Measurements from ENCODE around the gene LAMTOR2.

Gene LAMTOR2

GRCh38 chr1:156021093-156021428 is 33.5 kb upstream of the LAMTOR2 start:
- Histone ChIP-seq H3K9me3 (ENCODE audit: severe bottlenecking) (no peaks in the 10 kb centered on the region), H3K27me3 (ENCODE audit: insufficient read depth, poor library complexity, severe bottlenecking) (no peaks in the 10 kb centered on the region), H3K4me1 (ENCODE audit: insufficient read depth, poor library complexity, severe bottlenecking) (peaks cover 4% of the 10 kb centered on the region), H3K4me3 (ENCODE audit: severe bottlenecking) (peak overlapping the region; percentile 78), H3K36me3 (ENCODE audit: low read depth) (peaks cover 41% of the 10 kb centered on the region), H3K27ac (ENCODE audit: poor library complexity, severe bottlenecking) (no peak overlapping the region)
- TF ChIP-seq CTCF (IDR thresholded peaks at IDR 0.05; ENCODE audit: poor library complexity, severe bottlenecking), result no peak
- DNase-seq (ENCODE audit: low spot score), result no peak
- no peak for ATAC-seq (ENCODE audit: low read depth)

DNA sequence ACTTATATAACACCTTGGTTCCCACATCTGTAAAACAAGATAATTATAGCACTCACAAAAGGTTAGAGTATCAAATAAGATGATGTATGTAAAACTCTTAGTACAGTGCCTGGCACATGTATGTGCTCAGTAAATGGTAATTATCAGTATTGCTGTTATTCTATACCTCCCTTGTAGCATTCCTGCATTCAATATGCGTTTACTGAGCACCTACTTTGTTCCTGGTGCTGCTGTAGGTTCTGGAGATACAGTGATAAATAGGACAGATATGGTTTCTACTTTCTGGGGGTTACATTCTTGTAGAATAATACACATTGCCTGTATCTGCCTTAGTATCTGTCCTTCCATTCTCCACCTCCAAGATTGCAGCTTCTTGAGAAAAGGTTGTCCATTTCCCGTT is 32.6 kb upstream of the LAMTOR2 start:
- H3K9me3 ChIP-seq (ENCODE audit: severe bottlenecking), result no peaks in the 10 kb centered on the region
- no peak for TF ChIP-seq CTCF (IDR thresholded peaks at IDR 0.05; ENCODE audit: poor library complexity, severe bottlenecking)
- ATAC-seq (ENCODE audit: low read depth), result no peak
- DNase-seq (ENCODE audit: low spot score), result no peak
- no peak overlapping the region for H3K27ac ChIP-seq (ENCODE audit: poor library complexity, severe bottlenecking)
- peaks cover 4% of the 10 kb centered on the region for H3K4me1 ChIP-seq (ENCODE audit: insufficient read depth, poor library complexity, severe bottlenecking)
- H3K36me3 ChIP-seq (ENCODE audit: low read depth), result peaks cover 32% of the 10 kb centered on the region
- H3K27me3 ChIP-seq (ENCODE audit: insufficient read depth, poor library complexity, severe bottlenecking), result no peaks in the 10 kb centered on the region
- H3K4me3 ChIP-seq (ENCODE audit: severe bottlenecking), result no peak overlapping the region

- peaks cover 2% of the 10 kb centered on the region for H3K4me1 ChIP-seq (ENCODE audit: insufficient read depth, poor library complexity, severe bottlenecking)
- no peaks in the 10 kb centered on the region for H3K9me3 ChIP-seq (ENCODE audit: severe bottlenecking)
- DNase-seq (ENCODE audit: low spot score), result no peak
- H3K27ac ChIP-seq (ENCODE audit: poor library complexity, severe bottlenecking), result no peak overlapping the region
- H3K27me3 ChIP-seq (ENCODE audit: insufficient read depth, poor library complexity, severe bottlenecking), result no peaks in the 10 kb centered on the region
- no peak for ATAC-seq (ENCODE audit: low read depth)
- no peak for TF ChIP-seq CTCF (IDR thresholded peaks at IDR 0.05; ENCODE audit: poor library complexity, severe bottlenecking)
- H3K36me3 ChIP-seq (ENCODE audit: low read depth), result peaks cover 3% of the 10 kb centered on the region
- H3K4me3 ChIP-seq (ENCODE audit: severe bottlenecking), result no peak overlapping the region
Observed at GRCh38 chr1:156024801-156025200, 29.8 kb upstream of the LAMTOR2 start.

DNA sequence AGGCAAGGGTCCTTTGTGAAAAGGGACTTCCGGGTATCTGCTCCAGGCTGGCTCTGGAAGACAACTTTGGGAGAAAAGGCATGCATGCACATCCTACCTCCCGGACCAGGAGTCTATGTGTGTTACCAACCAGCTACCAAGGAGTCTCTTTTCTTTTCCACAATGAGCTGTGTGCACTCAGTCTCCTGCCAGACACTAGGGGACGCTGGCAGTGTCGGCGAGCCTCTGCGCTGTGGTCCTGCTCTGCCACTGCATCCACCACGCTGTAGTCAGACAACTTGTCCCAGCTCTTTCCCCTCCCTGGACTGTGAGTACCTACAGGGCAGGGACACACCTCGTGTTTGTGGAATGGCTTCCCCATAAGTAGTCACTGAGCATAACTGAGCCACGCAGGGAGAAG is 28.7 kb upstream of the LAMTOR2 start:
- no peaks in the 10 kb centered on the region for H3K4me1 ChIP-seq (ENCODE audit: insufficient read depth, poor library complexity, severe bottlenecking)
- ATAC-seq (ENCODE audit: low read depth) (no peak; the same call in 2 of the 3 replicates), DNase-seq (ENCODE audit: low spot score) (no peak)
- no peak overlapping the region for H3K4me3 ChIP-seq (ENCODE audit: severe bottlenecking)
- TF ChIP-seq CTCF (IDR thresholded peaks at IDR 0.05; ENCODE audit: poor library complexity, severe bottlenecking), result no peak
- H3K36me3 ChIP-seq (ENCODE audit: low read depth), result no peaks in the 10 kb centered on the region
- H3K27me3 ChIP-seq (ENCODE audit: insufficient read depth, poor library complexity, severe bottlenecking), result no peaks in the 10 kb centered on the region
- H3K27ac ChIP-seq (ENCODE audit: poor library complexity, severe bottlenecking), result no peak overlapping the region
- no peaks in the 10 kb centered on the region for H3K9me3 ChIP-seq (ENCODE audit: severe bottlenecking)

DNA sequence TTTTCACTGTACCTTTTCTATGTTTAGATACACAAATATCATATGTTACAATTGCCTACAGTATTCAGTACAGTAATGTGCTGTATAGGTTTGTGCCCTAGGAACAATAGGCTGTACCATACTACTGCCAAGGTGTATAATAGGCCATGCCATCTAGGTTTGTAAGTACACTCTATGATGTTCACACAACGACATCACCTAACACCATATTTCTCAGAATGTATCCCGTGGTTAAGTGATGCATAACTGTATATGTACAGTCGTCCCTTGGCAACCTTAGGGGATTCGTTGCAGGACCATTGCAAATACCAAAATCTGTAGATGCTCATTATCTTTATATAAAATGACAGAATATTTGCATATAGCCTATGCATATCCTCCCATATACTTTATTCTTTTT is 28.0 kb upstream of the LAMTOR2 start:
- no peaks in the 10 kb centered on the region for H3K36me3 ChIP-seq (ENCODE audit: low read depth)
- DNase-seq (ENCODE audit: low spot score) (no peak), ATAC-seq (ENCODE audit: low read depth) (no peak)
- H3K9me3 ChIP-seq (ENCODE audit: severe bottlenecking), result no peaks in the 10 kb centered on the region
- TF ChIP-seq CTCF (IDR thresholded peaks at IDR 0.05; ENCODE audit: poor library complexity, severe bottlenecking), result no peak
- H3K27me3 ChIP-seq (ENCODE audit: insufficient read depth, poor library complexity, severe bottlenecking), result no peaks in the 10 kb centered on the region
- H3K27ac ChIP-seq (ENCODE audit: poor library complexity, severe bottlenecking), result no peak overlapping the region
- H3K4me1 ChIP-seq (ENCODE audit: insufficient read depth, poor library complexity, severe bottlenecking), result no peaks in the 10 kb centered on the region
- H3K4me3 ChIP-seq (ENCODE audit: severe bottlenecking), result no peak overlapping the region

Data from RWPE2 (cell line).